ENCODE data around the gene PLEKHB2. TPM values are rescaled to one million over a fixed set of nuclear protein-coding genes. Genes with fewer than 3 reads are reported as not detected.
"Not testable (repeated sequence)": the region's sequence is repeated elsewhere in the genome, so short reads cannot be mapped to it uniquely, and the experiment has no call there.

The PLEKHB2 gene
- polyA plus RNA-seq, 3 donors from 2014 or later: 84.6 to 146 (median 112) TPM

- Mint-ChIP-seq H3K9me3 (no peaks in the 10 kb centered on the region), H3K27ac (peak overlapping the region; percentile 95 to 100 (median 97)), H3K27me3 (ENCODE audit: low read depth in 3 of 3) (peaks cover 4 to 20% (median 12%) of the 10 kb centered on the region in 3 donors), H3K4me3 (peak overlapping the region; percentile 93 to 98 (median 97)), H3K36me3 (peaks cover 0 to 8% (median 0%) of the 10 kb centered on the region in 3 donors), H3K4me1 (peaks cover 44 to 59% of the 10 kb centered on the region in 2 donors)
- DNase-seq: peak; percentile 6 to 19 (median 13)
Observed at GRCh38 chr2:131105950-131106801, 1.0 kb downstream of the PLEKHB2 start.

GRCh38 chr2:131112529-131112928, 7.4 kb downstream of the PLEKHB2 start:
- peaks cover 11 to 22% (median 11%) of the 10 kb centered on the region in 3 donors for H3K36me3 Mint-ChIP-seq
- H3K4me3 Mint-ChIP-seq: no peak overlapping the region
- H3K4me1 Mint-ChIP-seq: peaks cover 55 to 79% of the 10 kb centered on the region in 2 donors
- DNase-seq: no peak
- H3K27me3 Mint-ChIP-seq (ENCODE audit: low read depth in 3 of 3): peaks cover 0 to 2% (median 1%) of the 10 kb centered on the region in 3 donors
- H3K27ac Mint-ChIP-seq: peak overlapping the region in 3 of 6 donors; percentile 12 to 44 (median 33)
- no peaks in the 10 kb centered on the region for H3K9me3 Mint-ChIP-seq

- H3K4me1 Mint-ChIP-seq: peaks cover 53 to 81% of the 10 kb centered on the region in 2 donors
- peaks cover 11 to 22% (median 16%) of the 10 kb centered on the region in 3 donors for H3K36me3 Mint-ChIP-seq
- no peak overlapping the region for H3K4me3 Mint-ChIP-seq
- DNase-seq: no peak
- H3K27me3 Mint-ChIP-seq (ENCODE audit: low read depth in 3 of 3): peaks cover 1 to 3% (median 2%) of the 10 kb centered on the region in 3 donors
- peak overlapping the region in 2 of 6 donors; percentile 20 to 67 for H3K27ac Mint-ChIP-seq
- no peaks in the 10 kb centered on the region for H3K9me3 Mint-ChIP-seq
Observed at GRCh38 chr2:131113566-131114227, 8.6 kb downstream of the PLEKHB2 start.

GRCh38 chr2:131114950-131115349, 9.8 kb downstream of the PLEKHB2 start:
- not testable (repeated sequence) for H3K27me3 Mint-ChIP-seq (ENCODE audit: low read depth in 3 of 3); DNase-seq; H3K9me3 Mint-ChIP-seq; H3K4me3 Mint-ChIP-seq
- Mint-ChIP-seq H3K27ac (peak overlapping the region in 4 of 6 donors; percentile 9 to 49 (median 48)), H3K36me3 (peaks cover 11 to 22% (median 19%) of the 10 kb centered on the region in 3 donors), H3K4me1 (peaks cover 60 to 82% of the 10 kb centered on the region in 2 donors)

GRCh38 chr2:131115752-131116151, 10.6 kb downstream of the PLEKHB2 start:
- Mint-ChIP-seq H3K36me3 (peaks cover 11 to 23% (median 17%) of the 10 kb centered on the region in 3 donors), H3K27me3 (ENCODE audit: low read depth in 3 of 3) (peaks cover 1 to 5% (median 5%) of the 10 kb centered on the region in 3 donors), H3K9me3 (no peaks in the 10 kb centered on the region), H3K4me3 (no peak overlapping the region), H3K4me1 (peaks cover 57 to 79% of the 10 kb centered on the region in 2 donors), H3K27ac (no peak overlapping the region)
- no peak for DNase-seq

DNA sequence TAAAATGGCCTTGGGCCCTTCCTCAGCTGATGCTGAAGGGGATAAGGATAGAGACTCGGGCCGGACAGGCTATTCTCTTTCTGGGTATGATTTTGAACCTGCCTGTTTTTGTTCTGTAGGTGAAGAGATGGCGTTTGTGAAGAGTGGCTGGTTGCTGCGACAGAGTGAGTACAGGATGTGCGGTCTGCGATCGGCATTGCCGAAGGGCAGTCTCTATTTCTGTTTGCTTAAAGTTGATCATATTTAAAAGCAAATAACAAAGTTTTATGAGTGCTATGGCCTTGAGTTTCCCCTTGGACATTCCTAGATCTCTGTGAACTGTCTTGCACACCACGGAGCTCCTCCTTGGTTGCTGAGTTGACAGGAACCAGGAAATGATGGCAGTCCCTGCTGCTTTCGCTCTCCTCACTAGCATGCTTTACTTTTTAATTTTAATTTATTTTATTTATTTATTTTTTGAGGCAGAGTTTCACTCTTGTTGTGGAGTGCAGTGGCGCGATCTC, 15.7 kb downstream of the PLEKHB2 start:
- Mint-ChIP-seq H3K27me3 (ENCODE audit: low read depth in 3 of 3) (peaks cover 0 to 5% (median 3%) of the 10 kb centered on the region in 3 donors), H3K27ac (peak overlapping the region in 1 of 6 donors; percentile 5), H3K9me3 (no peaks in the 10 kb centered on the region), H3K4me1 (peaks cover 49 to 65% of the 10 kb centered on the region in 2 donors), H3K4me3 (no peak overlapping the region), H3K36me3 (peaks cover 7 to 34% (median 20%) of the 10 kb centered on the region in 3 donors)
- DNase-seq: no peak

GRCh38 chr2:131121464-131121863, 16.3 kb downstream of the PLEKHB2 start:
- no peaks in the 10 kb centered on the region for H3K9me3 Mint-ChIP-seq
- H3K4me1 Mint-ChIP-seq: peaks cover 49 to 59% of the 10 kb centered on the region in 2 donors

DNA sequence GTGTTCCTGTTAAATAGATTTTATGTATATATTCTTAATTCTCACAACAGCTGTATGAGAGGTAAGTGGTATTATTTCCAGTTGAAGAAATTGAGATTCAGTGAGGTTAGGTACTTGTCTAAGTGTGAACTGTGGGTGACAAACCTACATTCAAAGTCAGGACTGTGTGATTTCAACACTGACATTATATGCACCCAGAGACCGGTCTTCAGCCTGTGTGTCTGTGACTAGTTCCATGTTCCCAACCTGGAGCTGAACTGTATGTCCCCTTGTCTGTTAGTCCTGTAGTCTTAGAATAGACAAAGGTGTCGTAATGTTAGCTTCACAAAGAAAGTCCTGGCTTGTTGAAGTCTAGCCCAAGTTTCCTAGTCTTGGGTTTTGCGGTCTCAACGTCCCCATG, 17.4 kb downstream of the PLEKHB2 start:
- Mint-ChIP-seq H3K4me1 (peaks cover 45 to 57% of the 10 kb centered on the region in 2 donors), H3K27ac (peak overlapping the region in 2 of 6 donors; percentile 11 to 31), H3K27me3 (ENCODE audit: low read depth in 3 of 3) (peaks cover 0 to 5% (median 3%) of the 10 kb centered on the region in 3 donors), H3K4me3 (peak overlapping the region in 3 of 5 donors; percentile 33 to 59 (median 48)), H3K36me3 (peaks cover 12 to 40% (median 18%) of the 10 kb centered on the region in 3 donors), H3K9me3 (no peaks in the 10 kb centered on the region)
- DNase-seq: peak in 2 of 3 donors; percentile 11 to 12

More at GRCh38 chr2:131121464-131121863, 16.3 kb downstream of the PLEKHB2 start:
- Mint-ChIP-seq H3K27ac (no peak overlapping the region), H3K27me3 (ENCODE audit: low read depth in 3 of 3) (peaks cover 0 to 5% (median 3%) of the 10 kb centered on the region in 3 donors), H3K4me3 (no peak overlapping the region), H3K36me3 (peaks cover 7 to 31% (median 15%) of the 10 kb centered on the region in 3 donors)
- no peak for DNase-seq

GRCh38 chr2:131123192-131123591, 18.1 kb downstream of the PLEKHB2 start:
- DNase-seq: no peak
- H3K27me3 Mint-ChIP-seq (ENCODE audit: low read depth in 3 of 3): peaks cover 0 to 3% (median 3%) of the 10 kb centered on the region in 3 donors
- H3K36me3 Mint-ChIP-seq: peaks cover 19 to 41% (median 24%) of the 10 kb centered on the region in 3 donors
- peaks cover 40 to 50% of the 10 kb centered on the region in 2 donors for H3K4me1 Mint-ChIP-seq
- peak overlapping the region in 1 of 5 donors; percentile 48 for H3K4me3 Mint-ChIP-seq
- peak overlapping the region in 1 of 6 donors; percentile 36 for H3K27ac Mint-ChIP-seq
- H3K9me3 Mint-ChIP-seq: no peaks in the 10 kb centered on the region

- no peak for DNase-seq
- Mint-ChIP-seq H3K9me3 (no peaks in the 10 kb centered on the region), H3K27ac (no peak overlapping the region), H3K36me3 (peaks cover 33 to 57% (median 45%) of the 10 kb centered on the region in 3 donors), H3K27me3 (ENCODE audit: low read depth in 3 of 3) (peaks cover 0 to 4% (median 3%) of the 10 kb centered on the region in 3 donors), H3K4me1 (peaks cover 33 to 39% of the 10 kb centered on the region in 2 donors), H3K4me3 (no peak overlapping the region)
Observed at GRCh38 chr2:131125195-131125757, 20.1 kb downstream of the PLEKHB2 start.

DNA sequence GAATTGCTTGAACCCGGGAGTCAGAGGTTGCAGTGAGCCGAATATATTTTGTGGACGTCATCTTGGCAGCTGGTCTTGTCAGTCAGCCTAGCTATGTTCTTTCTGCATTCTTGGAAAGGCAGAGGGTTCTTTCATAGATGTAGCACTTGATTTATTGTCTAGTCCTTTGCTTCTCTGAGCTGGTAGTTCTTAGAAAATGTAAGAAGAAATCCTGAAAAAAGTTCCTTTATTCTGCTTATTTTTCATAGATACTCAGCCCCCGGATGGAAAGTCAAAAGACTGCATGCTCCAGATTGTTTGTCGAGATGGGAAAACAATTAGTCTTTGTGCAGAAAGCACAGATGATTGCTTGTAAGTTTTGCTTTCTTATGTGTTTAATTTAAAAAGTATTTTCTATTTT, 21.3 kb downstream of the PLEKHB2 start:
- Mint-ChIP-seq H3K4me3 (no peak overlapping the region), H3K4me1 (peaks cover 26 to 30% of the 10 kb centered on the region in 2 donors), H3K9me3 (no peaks in the 10 kb centered on the region), H3K27me3 (ENCODE audit: low read depth in 3 of 3) (peaks cover 0 to 2% (median 0%) of the 10 kb centered on the region in 3 donors), H3K36me3 (peaks cover 36 to 59% (median 45%) of the 10 kb centered on the region in 3 donors), H3K27ac (no peak overlapping the region)
- no peak for DNase-seq

DNA sequence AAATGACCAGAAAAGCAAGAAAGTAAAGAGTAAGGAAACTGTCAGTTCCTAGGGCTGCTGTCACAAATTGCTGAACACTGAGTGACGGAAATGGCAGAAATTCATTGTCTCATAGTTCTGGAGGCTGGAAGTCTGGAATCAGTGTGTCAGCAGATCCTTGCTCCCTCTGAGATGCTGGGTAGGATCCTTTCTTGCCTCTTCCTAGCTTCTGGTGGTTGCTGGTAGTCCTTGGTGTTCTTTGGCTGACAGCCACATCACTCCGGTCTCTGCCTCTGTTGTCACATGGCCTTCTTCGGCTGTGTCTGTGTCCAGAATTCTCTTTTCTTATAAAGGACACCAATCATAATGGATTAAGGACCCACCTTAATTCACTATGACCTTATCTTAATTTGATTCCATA, 21.9 kb downstream of the PLEKHB2 start:
- peaks cover 38 to 57% (median 46%) of the 10 kb centered on the region in 3 donors for H3K36me3 Mint-ChIP-seq
- no peak overlapping the region for H3K4me3 Mint-ChIP-seq
- H3K27ac Mint-ChIP-seq: no peak overlapping the region
- peaks cover 22 to 26% of the 10 kb centered on the region in 2 donors for H3K4me1 Mint-ChIP-seq
- DNase-seq: no peak
- no peaks in the 10 kb centered on the region for H3K9me3 Mint-ChIP-seq
- H3K27me3 Mint-ChIP-seq (ENCODE audit: low read depth in 3 of 3): peaks cover 0 to 2% (median 0%) of the 10 kb centered on the region in 3 donors

- peaks cover 0 to 2% (median 0%) of the 10 kb centered on the region in 3 donors for H3K27me3 Mint-ChIP-seq (ENCODE audit: low read depth in 3 of 3)
- peaks cover 38 to 55% (median 46%) of the 10 kb centered on the region in 3 donors for H3K36me3 Mint-ChIP-seq
- H3K4me1 Mint-ChIP-seq: peaks cover 21 to 26% of the 10 kb centered on the region in 2 donors
- H3K9me3 Mint-ChIP-seq: no peaks in the 10 kb centered on the region
- no peak for DNase-seq
- H3K4me3 Mint-ChIP-seq: no peak overlapping the region
- no peak overlapping the region for H3K27ac Mint-ChIP-seq
Observed at GRCh38 chr2:131127981-131128380, 22.8 kb downstream of the PLEKHB2 start.
